A549 (cell line): Measurements from ENCODE around the gene SWT1. TPM values are rescaled to one million over a fixed set of nuclear protein-coding genes. Genes with fewer than 3 reads are reported as not detected.
A peak's percentile ranks its signal among the peaks of the same experiment; 100 is the strongest.

Experiments
- ATAC-seq, 2 experiments: fragments of 200-7000 bp in 1 of 2; fragments of >200 bp in 1 of 2; cut with Nextera tagmentation in 1 of 2; cut with Tn5 transposase in 1 of 2; 3 replicates each; pipeline versions ENCODE4 v1.8.0 to v1.9.1; 2018 to 2020; ENCODE audit warnings: mild to moderate bottlenecking in 1 of 2, moderate library complexity in 1 of 2
- CTCF ChIA-PET: fragments of 300-600 bp; sonication (Branson Sonifier 250); formaldehyde crosslinking; extraction: SDS; loops from one replicate; lab custom pipeline; 2021; ENCODE audit warnings: antibody characterized with exemption, inconsistent platforms; lab: Yijun Ruan, JAX
- POLR2A ChIA-PET: fragments of 350-600 bp; formaldehyde crosslinking; extraction: SDS; loops from one replicate; lab custom pipeline; 2021; ENCODE audit warnings: antibody characterized with exemption, inconsistent platforms; lab: Yijun Ruan, JAX
- DNase-seq, 2 experiments: peaks; one replicate each; pipeline versions ENCODE4 v3.0.0 to v3.0.0-alpha.2; 2011 to 2016; ENCODE audit warnings: low read depth in 1 of 2, low spot score in 1 of 2
- FAIRE-seq: peaks from 2 replicates; lab custom pipeline; 2011; peaks lifted over from hg19 to GRCh38; lab: Jason Lieb, UNC
- H3K27ac ChIP-seq, 2 experiments: fragments of >200 bp; sonication (Bioruptor Twin); formaldehyde crosslinking; 3 replicates each; pipeline ENCODE4 v1.5.1; 2016 to 2017
- H3K4me1 ChIP-seq: fragments of >200 bp; sonication (Bioruptor Twin); formaldehyde crosslinking; 3 replicates; pipeline ENCODE4 v1.6.1; 2016
- H3K4me2 ChIP-seq: fragments of >200 bp; sonication (Bioruptor Twin); formaldehyde crosslinking; 3 replicates; pipeline ENCODE4 v1.6.1; 2016
- H3K4me3 ChIP-seq: fragments of >200 bp; sonication (Bioruptor Twin); formaldehyde crosslinking; 3 replicates; pipeline ENCODE4 v1.5.1; 2016
- H3K9me3 ChIP-seq: fragments of >200 bp; sonication (Bioruptor Twin); formaldehyde crosslinking; 3 replicates; pipeline ENCODE4 v1.6.1; 2016
- EHF ChIP-seq: fragments of 250-450 bp; sonication (Bioruptor Pico); IDR thresholded peaks from 2 replicates; pipeline ENCODE4 v1.5.0; 2020; ENCODE audit warnings: mild to moderate bottlenecking
- polyA plus RNA-seq, 4 experiments: library from polyadenylated mRNA; depleted of rRNA in 3 of 4; stranded (reverse); fragments of >200 nt; fragmentation: RNase III in 1 of 4; extraction: RNeasy Plus Mini Kit Qiagen cat#74134 plus additional on column Dnase treatment in 1 of 4; gene quantifications; 2 replicates in 3 of 4; 3 replicates in 1 of 4; pipeline ENCODE4 v1.2.3, GENCODE V29; 2011 to 2017
- small RNA-seq, 6 experiments: library from RNA; depleted of rRNA; stranded (forward); fragments of <200 nt; gene quantifications; one replicate each; pipeline ENCODE3, GENCODE V24; 2012

SWT1 gene
- polyA plus RNA-seq, 2 of the 4 experiments (the other 2 are of a cell fraction) = 1.5 to 2.4 TPM

DNA sequence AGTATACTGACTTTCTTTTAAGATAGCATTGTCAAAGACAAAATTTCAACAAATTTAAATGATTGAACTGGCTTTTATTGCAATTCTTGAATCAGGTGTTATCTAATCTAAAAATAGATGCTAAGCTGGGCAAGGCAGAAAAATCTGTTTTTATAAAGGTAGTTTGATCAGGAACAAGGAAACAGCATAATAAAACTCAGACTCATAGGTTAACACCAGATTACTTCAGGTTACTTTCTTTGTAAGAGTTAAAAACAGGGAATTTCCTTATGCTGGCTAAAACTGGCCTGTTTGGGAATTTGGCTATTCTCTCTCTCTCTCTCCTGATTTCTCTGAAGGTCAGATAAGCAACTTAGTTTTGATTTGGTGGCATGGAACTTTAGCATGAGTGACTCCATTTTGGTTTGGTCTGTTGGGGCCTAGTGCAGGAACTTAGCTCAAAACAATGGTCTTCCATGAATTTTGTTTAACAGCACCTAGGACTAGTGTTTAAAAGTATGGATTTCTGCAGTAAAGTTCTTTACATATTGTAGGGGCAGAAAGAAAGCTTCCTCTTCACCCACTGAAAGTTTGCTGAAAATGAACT lies 184.3 kb downstream of the SWT1 start:
- no peaks in the 10 kb centered on the region for H3K9me3 ChIP-seq
- ChIA-PET POLR2A (no interaction called here), CTCF (interaction anchor here (0.8 kb wide), 1 partner anchor 255 kb away, joined by 3 read pairs; no protein-coding TSS in a partner anchor)
- no peak overlapping the region for H3K4me3 ChIP-seq
- DNase-seq (no peak), FAIRE-seq (peak; percentile 32), ATAC-seq (no peak)
- H3K4me2 ChIP-seq = no peak overlapping the region
- no peak for TF ChIP-seq EHF (CRISPR knock-in tag)
- no peak overlapping the region for H3K27ac ChIP-seq
- H3K4me1 ChIP-seq = no peaks in the 10 kb centered on the region

Small RNA genes within 50 kb of the gene (small RNA-seq; reads per million reads assigned to genes)
- 0 reads per million in 6 experiments for gene RF00019

Other genes starting within 250 kb of the SWT1 start
- 12.7 and 15.4 TPM in 2 replicates for gene NIBAN1, start 182.7 kb upstream of the SWT1 start, polyA plus RNA-seq (2011; rRNA removed)
- 0.33 to 0.67 TPM (median 0.35 TPM) in 3 replicates for gene NIBAN1, start 182.7 kb upstream of the SWT1 start, polyA plus RNA-seq (2017; fragmentation: RNase III; extraction: RNeasy Plus Mini Kit Qiagen cat#74134 plus additional on column Dnase treatment)
- gene RNF2, start 111.6 kb upstream of the SWT1 start, polyA plus RNA-seq (2011; rRNA removed) = 38.2 and 39.0 TPM in 2 replicates
- 15.0 to 18.3 TPM (median 16.6 TPM) in 3 replicates for gene RNF2, start 111.6 kb upstream of the SWT1 start, polyA plus RNA-seq (2017; fragmentation: RNase III; extraction: RNeasy Plus Mini Kit Qiagen cat#74134 plus additional on column Dnase treatment)
- 45.1 and 52.4 TPM in 2 replicates for gene TRMT1L, start 214 bp upstream of the SWT1 start, polyA plus RNA-seq (2011; rRNA removed)
- 14.9 to 17.3 TPM (median 16.1 TPM) in 3 replicates for gene TRMT1L, start 214 bp upstream of the SWT1 start, polyA plus RNA-seq (2017; fragmentation: RNase III; extraction: RNeasy Plus Mini Kit Qiagen cat#74134 plus additional on column Dnase treatment)
- gene IVNS1ABP, start 160.1 kb downstream of the SWT1 start, polyA plus RNA-seq (2011; rRNA removed) = 62.9 and 71.4 TPM in 2 replicates
- 63.9 to 81.0 TPM (median 72.0 TPM) in 3 replicates for gene IVNS1ABP, start 160.1 kb downstream of the SWT1 start, polyA plus RNA-seq (2017; fragmentation: RNase III; extraction: RNeasy Plus Mini Kit Qiagen cat#74134 plus additional on column Dnase treatment)